DMS 273 treated with DMSO at 0.1 percent for 48 hours (cell line): ENCODE results near the gene DNAJB2.
"Not testable (repeated sequence)": the region's sequence is repeated elsewhere in the genome, so short reads cannot be mapped to it uniquely, and the experiment has no call there.

Experiments used
- DNase-seq: peaks from one replicate; lab custom pipeline; 2025; lab: John Stamatoyannopoulos, UW

Gene DNAJB2

DNA sequence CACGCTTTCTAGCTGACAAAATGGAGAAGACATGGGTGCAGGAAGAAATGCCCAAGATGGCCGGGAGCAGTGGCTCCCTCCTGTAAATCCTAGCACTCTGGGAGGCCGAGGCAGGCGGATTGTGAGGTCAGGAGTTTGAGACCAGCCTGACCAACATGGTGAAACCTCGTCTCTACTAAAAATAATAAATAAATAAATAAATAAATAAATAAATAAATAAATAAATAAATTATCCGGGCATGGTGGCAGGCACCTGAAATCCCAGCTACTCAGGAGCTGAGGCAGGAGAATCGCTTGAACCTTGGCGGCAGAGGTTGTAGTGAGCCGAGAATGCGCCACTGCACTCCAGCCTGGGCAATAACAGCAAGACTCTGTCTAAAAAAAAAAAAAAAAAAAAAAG is 20.2 kb upstream of the DNAJB2 start:
- not testable (repeated sequence) for DNase-seq

DNA sequence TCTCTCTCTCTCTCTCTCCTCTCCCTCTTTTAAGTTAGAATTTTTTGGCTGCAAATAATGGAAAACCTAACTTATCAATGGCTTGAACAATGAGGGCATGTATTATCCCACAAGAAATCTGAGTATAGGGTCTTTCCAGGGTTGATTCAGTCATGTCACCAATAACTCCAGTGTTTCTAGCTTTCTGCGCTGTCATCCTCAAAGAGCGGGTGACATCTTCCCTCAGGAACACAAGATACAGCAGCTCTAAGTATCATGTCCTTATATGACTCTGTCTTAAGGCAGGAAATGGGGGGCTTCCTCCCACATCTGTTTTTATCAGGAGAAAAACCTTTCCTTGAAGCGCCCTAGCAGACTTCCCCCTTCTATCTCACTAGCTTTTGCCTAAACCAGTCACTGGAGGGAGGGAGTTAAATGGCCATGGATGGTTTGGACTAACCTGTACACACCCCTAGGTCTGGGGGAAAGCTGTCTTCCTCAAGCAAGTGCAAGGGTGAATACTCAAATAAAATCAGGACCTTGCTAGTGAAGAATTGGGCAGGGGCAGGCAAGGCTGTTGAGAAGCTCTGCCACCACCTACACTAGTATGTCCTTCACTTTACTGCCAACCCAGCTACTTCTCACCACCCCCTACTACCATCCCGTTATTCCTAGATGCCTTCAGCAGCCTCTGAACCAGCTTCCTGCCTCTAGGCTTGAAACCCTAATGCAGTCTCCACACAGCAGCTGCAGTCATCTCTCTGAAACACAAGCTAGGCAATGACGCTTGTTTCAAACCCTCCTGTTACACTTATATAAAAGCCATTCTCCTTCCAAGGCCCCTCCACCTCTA is 17.9 kb upstream of the DNAJB2 start:
- DNase-seq: no peak

DNA sequence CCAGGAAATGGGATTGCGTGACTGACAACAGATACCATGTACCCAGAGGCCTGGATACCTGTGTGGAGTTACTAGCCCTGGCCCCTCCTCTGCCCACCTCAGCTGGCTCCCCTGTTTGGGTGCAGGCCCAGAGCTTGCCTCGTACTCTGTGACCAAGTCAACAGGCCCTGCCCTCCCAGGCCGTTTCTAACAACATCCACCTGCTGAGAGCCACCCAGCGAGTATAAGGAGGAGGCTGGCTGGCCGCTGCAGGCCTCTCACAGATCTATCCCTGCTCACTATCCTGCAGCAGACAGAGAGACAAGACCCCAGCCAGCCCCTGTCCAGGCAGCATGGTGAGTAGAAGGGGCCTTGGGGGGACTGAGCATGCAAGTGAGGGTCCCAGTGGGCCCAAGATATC is 12.9 kb upstream of the DNAJB2 start:
- no peak for DNase-seq

DNA sequence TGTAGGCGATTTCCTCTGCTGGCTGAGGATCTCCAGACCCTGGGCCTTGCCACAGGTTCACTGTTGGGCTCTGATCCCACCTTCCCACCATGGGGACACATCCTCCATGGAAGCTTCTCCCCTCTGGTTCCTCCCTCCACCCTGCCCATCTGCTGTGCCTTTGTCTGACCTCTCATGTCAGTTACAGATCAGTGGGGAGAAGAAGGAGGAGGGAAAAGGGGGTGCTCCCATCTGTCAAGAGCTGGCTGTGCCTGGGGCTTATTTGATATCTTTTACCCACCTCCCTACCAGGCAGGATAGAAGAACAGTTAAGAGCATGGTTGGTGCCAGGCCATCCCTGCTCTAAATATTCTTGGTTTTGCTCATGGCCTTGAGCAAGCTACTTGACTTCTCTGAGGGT is 12.3 kb upstream of the DNAJB2 start:
- no peak for DNase-seq

DNA sequence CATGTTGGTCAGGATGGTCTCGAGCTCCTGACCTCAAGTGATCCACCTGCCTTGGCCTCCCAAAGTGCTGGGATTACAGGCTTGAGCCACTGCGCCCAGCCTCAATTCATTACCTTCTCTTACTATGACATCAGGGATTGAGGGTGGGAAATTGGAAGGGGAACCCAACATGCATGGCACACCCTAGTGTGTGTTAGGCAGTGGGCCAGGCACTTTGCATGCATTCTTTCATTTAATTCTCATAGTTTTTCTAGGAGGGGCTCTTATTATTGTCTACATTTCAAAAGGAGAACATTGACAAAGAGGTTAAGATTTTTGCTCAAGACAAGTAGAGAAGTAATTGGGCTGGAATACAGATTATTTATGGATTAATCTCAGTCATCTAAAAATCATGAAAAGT is 10.9 kb upstream of the DNAJB2 start:
- DNase-seq: no peak

DNA sequence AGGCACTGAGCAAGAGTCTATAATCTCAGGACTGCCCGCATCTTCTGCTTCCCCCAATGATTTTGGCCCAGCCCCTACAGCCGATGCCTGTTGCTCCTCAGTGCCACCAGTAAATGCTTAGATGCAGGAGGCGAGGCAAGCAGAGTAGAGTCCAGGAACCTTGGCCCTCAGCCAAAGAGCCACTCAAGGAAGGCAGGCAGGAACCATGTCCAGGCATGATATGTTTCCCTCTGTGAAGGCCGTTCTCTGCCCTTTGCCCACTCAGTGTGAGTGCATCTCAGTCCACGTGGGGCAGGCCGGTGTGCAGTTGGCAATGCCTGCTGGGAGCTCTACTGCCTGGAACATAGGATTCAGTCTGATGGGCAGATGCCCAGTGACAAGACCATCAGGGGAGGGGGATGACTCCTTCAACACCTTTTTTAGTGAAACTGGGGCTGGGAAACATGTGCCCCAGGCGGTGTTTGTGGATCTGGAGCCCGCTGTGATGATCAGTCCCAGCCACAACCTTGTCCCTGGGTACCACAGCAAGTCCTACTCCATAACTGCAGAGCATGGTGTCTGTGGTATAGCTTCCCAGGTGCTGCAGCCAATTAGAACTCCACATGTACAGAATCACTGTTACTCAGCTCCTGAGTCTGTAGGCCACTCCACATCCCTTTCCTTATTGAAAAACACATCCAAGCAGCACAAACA is 9.7 kb upstream of the DNAJB2 start:
- DNase-seq: no peak

DNA sequence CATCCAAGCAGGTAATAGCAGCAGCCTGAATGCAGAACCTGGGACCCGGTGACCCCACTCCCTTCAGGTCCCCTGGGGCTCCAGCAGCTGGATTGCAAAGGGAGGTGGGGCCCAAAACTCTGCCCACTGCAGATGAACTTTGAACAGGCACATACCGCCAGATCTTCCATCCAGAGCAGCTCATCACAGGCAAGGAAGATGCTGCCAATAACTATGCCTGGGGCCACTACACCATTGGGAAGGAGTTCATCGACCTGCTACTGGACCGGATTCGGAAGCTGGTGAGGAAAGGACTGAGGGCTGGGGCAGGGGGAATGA is 9.2 kb upstream of the DNAJB2 start:
- DNase-seq: no peak

DNA sequence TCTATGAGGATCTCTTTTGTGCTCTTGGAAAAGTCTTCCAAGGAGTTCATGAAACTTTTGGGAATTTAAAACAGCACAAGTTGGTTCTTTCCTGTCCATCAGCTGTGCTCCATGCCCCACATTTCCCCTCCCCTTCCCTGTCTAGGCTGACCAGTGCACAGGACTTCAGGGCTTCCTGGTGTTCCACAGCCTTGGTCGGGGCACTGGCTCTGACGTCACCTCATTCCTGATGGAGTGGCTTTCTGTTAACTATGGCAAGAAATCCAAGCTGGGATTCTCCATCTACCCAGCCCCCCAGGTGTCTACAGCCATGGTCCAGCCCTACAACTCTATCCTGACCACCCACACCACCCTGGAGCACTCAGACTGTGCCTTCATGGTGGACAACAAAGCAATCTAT is 8.1 kb upstream of the DNAJB2 start:
- DNase-seq: no peak

DNA sequence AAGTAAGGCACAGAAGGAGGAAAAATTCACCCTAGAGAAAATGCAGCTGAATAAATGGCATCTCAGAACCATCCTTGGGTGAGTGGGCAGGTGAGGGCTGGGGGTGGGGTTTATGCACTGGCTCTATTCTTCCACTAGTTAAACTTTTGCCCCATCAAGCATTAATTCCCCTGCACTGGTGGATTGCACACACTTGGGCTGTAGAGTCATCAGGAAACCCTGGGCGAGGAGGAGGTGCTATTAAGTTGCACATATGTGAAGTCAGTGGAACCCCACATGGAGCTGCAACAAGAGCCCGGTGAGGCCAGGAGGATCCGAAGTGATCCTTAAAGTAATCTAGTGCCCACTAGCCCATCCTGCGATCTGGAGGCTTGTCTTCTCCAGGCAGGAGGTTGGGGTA is 6.8 kb upstream of the DNAJB2 start:
- no peak for DNase-seq

DNA sequence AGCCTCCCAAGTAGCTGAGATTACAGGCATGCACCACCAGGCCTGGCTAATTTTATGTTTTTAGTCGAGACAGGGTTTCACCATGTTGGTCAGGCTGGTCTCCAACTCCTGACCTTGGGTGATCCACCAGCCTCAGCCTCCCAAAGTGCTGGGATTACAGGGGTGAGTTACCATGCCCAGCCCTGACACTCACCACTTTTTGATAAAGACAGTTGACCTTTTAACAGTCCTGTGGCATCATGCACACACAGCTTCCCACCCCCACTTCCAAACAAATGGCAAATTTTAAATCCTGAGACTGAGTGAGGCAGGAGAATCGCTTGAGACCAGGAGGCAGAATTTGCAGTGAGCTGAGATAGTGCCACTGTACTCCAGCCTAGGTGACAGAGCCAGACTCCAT is 6.2 kb upstream of the DNAJB2 start:
- no peak for DNase-seq

DNA sequence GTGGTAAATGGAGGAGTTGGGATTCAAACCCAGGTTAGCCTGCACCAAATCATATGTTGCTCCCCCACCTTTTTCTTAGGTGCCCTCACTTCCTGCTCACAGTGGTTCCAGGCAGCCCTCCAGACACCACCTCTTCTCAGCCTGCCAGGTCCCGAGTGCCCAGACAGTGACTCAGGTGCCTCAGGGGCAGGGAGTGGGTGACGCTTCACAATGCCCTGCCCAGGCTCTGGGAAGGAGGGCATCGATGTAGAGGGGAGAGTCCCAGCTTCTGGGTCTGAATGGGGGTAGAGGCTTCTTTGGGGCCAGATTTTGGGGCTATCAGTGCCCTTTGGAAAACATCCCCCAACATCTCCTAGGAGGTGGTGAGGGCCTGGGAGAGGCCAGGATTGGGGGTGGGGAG is 5.2 kb upstream of the DNAJB2 start:
- DNase-seq: no peak

DNA sequence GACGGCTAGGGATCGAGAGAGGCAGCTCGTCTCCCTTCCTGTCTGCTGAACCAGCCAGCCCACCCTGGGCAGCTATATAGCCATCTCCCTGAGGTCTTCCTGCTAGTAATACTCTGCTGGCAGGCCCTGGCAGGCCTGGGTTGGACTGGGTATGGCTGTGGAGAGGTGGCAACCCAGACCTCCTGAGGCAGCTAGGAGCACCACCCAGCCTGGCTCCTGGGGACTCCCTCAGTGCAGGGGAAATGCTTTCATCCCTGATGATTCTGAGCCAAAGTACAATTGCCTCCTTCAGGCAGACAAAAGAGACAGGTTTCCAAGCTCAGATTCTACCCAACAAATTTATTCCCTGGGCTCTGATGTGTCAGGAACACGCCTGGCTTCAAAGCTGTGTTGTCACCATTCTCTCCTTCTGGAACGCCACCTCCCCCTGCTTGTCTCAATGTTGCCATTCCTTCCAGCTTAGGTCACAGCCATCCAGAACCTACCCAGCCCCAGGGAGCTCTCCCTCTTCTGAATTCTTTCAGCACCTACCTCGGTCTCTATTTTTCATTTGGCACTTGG is 4.7 kb upstream of the DNAJB2 start:
- DNase-seq: no peak

DNA sequence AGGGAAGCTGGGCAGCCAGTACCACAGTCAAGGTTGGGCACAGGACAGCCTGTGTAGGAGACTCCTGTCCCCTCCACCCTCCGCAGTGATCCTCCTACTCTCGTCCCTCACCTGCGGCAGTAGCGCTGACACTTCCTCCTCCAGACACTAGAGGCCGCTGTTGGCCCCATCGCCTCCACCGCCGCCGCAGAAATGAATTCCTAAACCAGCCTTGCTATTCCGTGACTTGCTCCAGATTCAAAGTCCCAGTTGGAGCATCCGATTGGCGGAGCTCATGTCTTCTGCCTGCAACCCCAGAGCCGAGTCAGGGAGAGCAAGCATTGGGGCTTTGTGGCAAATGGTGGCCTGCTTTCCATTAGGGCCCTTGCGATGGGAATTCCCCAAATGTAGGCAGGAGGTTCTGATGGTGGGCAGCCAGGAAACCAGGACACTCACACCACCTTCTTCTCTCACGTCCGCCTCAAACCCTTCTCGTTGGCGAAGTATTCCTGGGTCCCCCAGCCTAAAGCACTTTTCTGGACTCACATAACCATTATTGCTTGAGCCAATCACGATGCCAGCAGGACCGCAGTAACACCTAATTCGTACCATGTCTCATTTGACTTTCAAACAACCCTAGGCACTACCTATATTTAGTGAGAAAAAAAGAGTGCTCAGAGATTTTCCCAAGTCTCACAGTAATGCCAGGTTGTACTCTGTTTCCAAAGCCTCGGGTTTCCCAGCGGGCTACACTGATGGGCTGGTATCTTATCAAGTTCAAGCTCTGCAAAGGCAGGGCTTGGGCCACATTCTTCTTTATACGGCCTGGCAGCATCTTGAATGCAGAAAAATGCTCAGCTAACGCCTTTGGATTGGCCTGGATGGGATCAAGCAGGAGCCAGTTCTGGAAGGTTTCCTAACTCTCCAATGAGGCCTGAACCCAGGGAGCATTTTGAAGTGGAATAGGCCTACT is 1.2 kb upstream of the DNAJB2 start:
- peak; percentile 55 for DNase-seq

DNA sequence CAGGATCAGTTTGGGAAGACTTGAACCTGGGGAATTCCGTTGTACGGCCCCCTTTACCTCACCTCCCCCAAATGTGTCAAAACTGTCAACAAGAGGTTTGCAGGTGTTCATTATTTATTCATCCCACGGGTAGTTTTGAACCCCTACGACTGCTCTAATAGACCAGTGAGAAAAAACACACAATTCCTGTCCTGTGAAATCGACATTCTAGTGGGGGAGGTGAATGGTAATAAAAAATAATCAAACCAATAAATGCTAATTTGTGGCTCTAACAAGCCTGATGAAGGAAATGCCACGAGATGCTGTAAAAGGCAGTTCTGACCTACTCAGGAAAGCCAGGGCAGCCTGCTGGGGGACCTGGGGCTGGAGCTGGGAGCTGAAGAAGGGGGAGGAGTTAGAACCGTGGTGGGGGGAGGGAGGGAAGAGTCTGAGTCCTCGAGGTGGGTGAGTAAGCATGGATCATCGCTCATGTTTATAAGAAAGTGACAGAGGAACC is 463 bp upstream of the DNAJB2 start:
- DNase-seq: no peak

DNA sequence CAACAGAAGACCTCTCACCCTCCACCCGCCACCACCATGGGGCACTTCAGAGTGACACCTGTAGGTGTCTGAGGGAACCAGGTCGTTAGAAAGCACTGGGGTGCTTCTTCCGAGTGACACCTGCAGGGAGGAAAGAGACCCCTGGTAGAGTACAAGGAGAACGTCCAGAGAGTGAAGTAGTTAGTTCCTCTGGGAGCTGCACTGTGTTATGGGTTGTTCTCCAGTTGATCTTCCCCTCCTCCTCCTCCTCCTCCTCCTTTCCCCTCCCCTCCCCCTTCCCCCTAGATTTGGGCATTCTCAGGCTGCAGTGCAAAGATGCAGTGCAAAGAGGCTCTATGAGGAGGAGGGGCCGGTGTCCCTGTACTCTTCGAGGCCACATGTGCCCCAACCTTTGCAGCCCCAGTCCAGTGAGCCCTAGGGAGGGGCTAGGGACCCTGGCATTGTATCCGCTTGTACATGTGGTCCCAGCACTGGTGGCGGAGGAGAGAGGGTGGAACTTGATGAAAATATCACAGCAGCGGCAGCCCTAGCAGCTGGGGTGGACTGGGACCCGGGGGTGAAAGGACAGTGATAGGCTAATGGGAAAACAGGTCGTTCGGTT is 850 bp downstream of the DNAJB2 start:
- DNase-seq: no peak

DNA sequence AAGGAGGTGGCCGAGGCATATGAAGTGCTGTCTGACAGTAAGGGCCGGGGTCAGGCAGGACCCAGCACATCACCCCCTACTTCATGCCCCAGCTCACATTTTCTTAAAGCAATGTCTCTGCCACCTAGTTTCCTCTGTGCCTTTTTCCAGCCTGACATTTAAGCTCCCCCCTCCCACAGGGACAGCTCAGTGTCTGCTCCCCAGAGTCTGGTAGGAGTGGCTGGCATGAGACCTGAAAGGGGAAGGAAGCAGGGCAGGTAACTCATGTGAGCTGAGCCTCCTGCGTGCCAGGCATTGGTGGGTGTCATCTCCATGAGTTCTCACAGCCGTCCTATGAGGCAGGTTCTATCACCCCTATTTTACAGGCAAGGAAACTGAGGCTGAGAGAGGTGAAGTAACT is 1.5 kb downstream of the DNAJB2 start:
- DNase-seq: no peak

DNA sequence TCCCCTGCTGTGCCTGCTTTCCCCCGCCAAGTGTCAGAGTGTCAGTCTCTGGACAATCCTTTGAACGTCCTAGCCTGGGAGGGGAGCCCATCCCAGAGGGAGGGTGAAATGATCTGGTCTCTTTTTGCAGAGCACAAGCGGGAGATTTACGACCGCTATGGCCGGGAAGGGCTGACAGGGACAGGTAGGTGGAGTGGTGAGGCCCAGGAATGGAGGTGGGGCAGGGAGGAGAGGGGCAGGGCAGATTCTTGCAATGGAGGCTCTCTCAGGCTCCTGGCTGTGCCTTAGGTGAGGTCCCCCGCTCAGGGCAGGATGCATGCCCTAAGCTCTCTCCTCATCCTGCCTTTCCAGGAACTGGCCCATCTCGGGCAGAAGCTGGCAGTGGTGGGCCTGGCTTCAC is 2.4 kb downstream of the DNAJB2 start:
- DNase-seq: no peak

DNA sequence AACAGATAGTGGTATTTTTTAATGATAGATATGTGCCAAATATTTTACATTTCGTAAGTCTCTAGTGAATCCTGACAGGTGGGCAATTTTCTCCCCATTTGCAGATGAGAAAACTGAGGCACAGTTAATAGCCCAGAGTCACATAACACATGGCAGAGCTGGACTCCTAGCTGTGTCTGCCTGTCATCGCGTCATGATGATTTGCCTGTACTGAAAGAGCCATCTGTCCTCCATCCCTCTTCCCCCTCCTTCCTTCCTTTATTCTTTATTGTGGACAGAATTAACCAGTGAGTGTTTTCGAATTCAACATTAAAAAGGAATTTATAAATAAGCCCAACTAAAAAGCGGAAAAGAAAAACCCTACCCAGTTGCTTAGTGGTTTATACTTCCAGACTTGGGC is 3.2 kb downstream of the DNAJB2 start:
- no peak for DNase-seq

DNA sequence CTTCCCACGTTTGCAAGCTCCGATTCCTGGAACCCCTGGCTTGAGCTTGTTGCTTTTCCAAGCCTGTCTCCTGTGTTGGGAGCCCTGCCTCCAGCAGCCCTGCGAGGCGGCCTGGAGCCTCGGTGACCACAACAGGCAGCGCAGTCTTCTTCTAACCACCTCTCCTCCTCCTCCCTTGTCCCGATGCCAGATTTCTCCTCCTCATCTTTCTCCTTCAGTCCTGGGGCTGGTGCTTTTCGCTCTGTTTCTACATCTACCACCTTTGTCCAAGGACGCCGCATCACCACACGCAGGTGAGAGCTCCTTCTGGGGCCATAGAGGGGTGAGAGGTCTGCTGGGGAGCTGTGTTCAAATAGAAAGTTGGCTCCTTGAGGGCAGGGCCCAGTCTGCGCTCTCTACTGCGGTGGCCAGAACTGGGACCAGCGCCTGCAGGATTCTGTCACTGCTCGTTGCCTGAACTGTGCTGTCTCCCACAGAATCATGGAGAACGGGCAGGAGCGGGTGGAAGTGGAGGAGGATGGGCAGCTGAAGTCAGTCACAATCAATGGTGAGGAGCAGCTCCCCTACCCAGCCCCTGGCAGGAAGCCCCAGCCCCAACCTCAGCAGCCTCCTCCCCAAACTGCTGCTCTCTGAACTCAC is 3.9 kb downstream of the DNAJB2 start:
- DNase-seq: no peak

DNA sequence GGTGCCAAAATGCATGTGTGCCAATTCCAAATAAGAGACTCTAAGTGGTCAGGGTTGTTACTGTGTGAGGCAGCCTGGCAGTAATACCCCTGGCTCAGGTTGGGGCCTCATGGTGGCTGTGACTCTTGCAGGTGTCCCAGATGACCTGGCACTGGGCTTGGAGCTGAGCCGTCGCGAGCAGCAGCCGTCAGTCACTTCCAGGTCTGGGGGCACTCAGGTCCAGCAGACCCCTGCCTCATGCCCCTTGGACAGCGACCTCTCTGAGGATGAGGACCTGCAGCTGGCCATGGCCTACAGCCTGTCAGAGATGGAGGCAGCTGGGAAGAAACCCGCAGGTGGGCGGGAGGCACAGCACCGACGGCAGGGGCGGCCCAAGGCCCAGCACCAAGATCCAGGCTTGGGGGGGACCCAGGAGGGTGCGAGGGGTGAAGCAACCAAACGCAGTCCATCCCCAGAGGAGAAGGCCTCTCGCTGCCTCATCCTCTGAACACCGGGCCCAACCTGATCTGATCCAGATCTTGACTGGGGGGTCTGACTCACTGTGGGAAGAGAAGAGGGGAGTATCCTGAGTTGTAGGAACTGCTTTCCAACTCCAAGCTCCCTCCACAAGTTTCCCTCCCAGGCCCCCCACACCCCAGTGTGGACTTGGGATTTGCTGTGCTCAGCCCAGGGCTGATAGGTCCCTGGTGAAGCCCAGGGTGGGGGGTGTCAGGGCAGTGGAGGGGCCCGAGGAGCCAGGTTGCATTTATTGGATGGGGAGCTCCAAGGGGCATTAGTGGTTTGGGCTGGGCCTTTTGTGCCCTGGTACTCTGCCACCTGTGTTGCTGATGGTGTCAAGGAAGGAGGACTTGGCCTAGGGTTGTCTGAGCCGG is 5.6 kb downstream of the DNAJB2 start:
- DNase-seq: no peak
